Measurements from ENCODE around the gene PRKCA.

PRKCA gene

DNA sequence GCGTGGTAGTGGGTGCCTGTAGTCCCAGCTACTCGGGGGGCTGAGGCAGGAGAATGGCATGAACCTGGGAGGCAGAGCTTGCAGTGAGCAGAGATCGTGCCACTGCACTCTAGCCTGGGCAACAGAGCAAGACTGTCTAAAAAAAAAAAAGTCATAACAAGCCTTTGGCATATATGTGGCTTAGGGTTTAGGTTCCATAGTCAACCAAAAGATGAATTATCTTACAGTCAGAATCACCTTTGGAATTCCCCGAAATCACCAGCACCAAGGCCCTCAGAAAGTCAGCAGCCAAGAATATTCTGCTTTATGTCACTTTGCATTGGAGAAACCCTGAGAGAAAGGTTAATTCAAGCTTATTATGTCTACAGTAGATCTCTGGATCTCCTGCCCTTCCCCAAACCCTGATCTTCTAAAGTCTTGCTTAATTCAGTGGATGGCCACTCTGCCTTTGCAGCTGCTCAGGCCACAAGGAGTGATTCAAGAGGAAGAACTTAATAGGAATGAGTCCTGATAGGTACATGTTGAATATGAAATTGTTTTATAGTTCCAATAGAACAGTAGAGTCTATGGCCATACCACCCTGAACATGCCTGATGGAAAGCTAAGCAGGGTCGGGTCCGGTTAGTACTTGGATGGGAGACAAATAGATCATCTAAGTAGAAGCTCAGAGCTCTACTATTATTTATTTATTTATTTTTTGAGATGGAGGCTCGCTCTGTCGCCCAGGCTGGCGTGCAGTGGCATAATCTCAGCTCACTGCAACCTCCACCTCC is 336.5 kb downstream of the PRKCA start:
- Histone ChIP-seq H4K20me1 (ENCODE audit: insufficient read depth) (no peaks in the 10 kb centered on the region), H3K27me3 (ENCODE audit: insufficient read depth, low read depth) (no peaks in the 10 kb centered on the region), H3K27ac (no peak overlapping the region), H2AFZ (ENCODE audit: low read depth) (no peak overlapping the region), H3K9ac (no peak overlapping the region), H3K79me2 (ENCODE audit: insufficient read depth, low read depth) (no peaks in the 10 kb centered on the region), H3K4me2 (no peak overlapping the region), H3K4me1 (ENCODE audit: low read depth, poor library complexity, severe bottlenecking) (no peaks in the 10 kb centered on the region), H3K36me3 (ENCODE audit: insufficient read depth) (no peaks in the 10 kb centered on the region), H3K4me3 (IDR thresholded peaks at IDR 0.05; ENCODE audit: insufficient read depth, low read depth, low read length) (no peak overlapping the region)
- TF ChIP-seq, protein P1, sequence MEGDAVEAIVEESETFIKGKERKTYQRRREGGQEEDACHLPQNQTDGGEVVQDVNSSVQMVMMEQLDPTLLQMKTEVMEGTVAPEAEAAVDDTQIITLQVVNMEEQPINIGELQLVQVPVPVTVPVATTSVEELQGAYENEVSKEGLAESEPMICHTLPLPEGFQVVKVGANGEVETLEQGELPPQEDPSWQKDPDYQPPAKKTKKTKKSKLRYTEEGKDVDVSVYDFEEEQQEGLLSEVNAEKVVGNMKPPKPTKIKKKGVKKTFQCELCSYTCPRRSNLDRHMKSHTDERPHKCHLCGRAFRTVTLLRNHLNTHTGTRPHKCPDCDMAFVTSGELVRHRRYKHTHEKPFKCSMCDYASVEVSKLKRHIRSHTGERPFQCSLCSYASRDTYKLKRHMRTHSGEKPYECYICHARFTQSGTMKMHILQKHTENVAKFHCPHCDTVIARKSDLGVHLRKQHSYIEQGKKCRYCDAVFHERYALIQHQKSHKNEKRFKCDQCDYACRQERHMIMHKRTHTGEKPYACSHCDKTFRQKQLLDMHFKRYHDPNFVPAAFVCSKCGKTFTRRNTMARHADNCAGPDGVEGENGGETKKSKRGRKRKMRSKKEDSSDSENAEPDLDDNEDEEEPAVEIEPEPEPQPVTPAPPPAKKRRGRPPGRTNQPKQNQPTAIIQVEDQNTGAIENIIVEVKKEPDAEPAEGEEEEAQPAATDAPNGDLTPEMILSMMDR (conservative IDR thresholded peaks at IDR 0.05; ENCODE audit: low read depth, low read length), result no peak

DNA sequence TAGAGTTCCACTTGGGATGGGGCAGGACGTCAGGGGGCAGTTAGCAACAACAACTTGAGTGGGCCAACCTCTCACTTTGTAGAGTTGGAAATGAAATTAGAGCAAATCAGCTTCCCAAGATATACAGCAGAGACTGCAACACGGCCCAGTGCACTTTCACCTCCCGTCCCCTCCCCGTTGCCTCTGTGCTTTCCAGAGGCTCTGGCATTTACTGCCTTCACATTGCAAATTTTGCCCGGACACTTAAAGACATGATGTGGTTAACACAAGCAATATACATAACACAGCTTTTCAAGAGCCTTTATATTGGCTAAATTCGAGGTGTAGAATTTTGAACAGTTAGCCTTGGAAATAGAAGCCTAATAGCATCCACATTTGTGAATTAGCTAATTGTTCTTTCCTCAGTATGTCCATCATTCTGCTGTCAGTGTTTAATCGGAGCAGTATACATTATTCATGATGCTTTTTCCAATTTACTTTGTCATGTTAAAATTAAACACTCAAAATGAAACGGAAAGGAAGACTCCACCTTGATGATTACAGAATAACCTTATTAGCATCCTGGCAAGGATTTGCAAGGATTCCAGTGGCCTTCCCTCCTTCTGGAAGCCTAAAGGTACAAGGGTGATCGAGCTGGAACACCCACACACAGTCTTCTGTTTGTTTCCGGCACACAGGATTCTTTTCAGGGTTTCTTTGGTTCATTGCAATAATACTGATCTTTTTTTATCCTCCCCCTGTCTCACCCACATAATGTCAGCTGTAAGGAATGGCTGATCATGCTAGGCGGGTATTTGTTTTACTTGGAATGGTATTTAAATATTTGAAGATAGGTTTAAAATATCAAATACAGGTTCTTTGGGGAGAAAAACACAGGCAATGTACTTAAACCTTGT is 341.6 kb downstream of the PRKCA start:
- no peaks in the 10 kb centered on the region for H3K79me2 ChIP-seq (ENCODE audit: insufficient read depth, low read depth)
- no peak overlapping the region for H3K27ac ChIP-seq
- no peaks in the 10 kb centered on the region for H3K27me3 ChIP-seq (ENCODE audit: insufficient read depth, low read depth)
- H4K20me1 ChIP-seq (ENCODE audit: insufficient read depth), result no peaks in the 10 kb centered on the region
- H3K4me2 ChIP-seq, result no peak overlapping the region
- no peak overlapping the region for H2AFZ ChIP-seq (ENCODE audit: low read depth)
- TF ChIP-seq, protein P1 (conservative IDR thresholded peaks at IDR 0.05; ENCODE audit: low read depth, low read length), result no peak
- H3K36me3 ChIP-seq (ENCODE audit: insufficient read depth), result no peaks in the 10 kb centered on the region
- H3K4me1 ChIP-seq (ENCODE audit: low read depth, poor library complexity, severe bottlenecking), result no peaks in the 10 kb centered on the region
- H3K9ac ChIP-seq, result no peak overlapping the region
- H3K4me3 ChIP-seq (IDR thresholded peaks at IDR 0.05; ENCODE audit: insufficient read depth, low read depth, low read length), result no peak overlapping the region

DNA sequence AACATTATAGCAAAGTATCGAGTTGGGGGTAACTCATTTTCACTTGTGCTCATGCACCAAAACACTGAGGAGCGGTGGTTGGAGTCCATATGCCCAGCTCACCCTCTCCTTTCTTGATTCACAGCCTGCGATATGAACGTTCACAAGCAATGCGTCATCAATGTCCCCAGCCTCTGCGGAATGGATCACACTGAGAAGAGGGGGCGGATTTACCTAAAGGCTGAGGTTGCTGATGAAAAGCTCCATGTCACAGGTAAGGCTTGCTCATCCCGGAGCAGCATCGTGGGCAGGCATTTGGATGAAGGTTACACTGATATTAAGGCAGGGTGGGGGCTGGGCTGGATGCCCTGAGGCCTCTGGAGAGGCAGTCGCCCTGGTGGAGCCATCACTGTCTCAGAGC is 342.8 kb downstream of the PRKCA start:
- no peaks in the 10 kb centered on the region for H3K36me3 ChIP-seq (ENCODE audit: insufficient read depth)

DNA sequence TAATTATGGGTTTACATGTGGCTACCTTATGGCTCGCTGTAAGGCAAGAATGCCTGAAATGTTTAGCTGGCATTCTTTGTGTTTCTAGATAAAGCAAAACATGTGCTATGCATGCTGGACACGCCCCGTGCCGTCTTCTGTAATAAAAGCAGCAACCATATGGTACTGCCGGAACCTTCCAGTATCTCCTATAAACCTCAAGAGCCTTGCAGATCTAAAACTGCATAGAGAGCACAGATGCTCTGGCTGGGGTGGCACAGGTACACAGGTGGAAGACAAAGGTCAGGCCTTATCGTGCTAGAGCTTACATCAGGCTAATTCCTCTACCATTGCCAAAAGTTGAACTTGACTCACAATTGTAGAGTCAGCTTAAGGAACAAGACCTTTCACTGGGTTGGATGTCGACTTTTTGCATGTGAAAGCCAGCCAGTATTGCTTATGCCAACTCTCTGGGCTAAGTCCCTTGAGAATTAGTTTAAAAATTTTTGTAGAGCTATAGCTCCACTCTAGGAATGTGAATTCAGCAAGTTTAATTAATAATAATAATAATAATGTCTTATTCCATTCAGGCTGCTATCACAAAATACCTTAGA is 345.1 kb downstream of the PRKCA start:
- H3K9ac ChIP-seq, result no peak overlapping the region
- no peak overlapping the region for H3K27ac ChIP-seq
- H3K4me1 ChIP-seq (ENCODE audit: low read depth, poor library complexity, severe bottlenecking), result no peaks in the 10 kb centered on the region
- no peaks in the 10 kb centered on the region for H4K20me1 ChIP-seq (ENCODE audit: insufficient read depth)
- no peak overlapping the region for H3K4me2 ChIP-seq
- H3K27me3 ChIP-seq (ENCODE audit: insufficient read depth, low read depth), result no peaks in the 10 kb centered on the region
- TF ChIP-seq, protein P1 (conservative IDR thresholded peaks at IDR 0.05; ENCODE audit: low read depth, low read length), result no peak
- H3K4me3 ChIP-seq (IDR thresholded peaks at IDR 0.05; ENCODE audit: insufficient read depth, low read depth, low read length), result no peak overlapping the region
- H3K79me2 ChIP-seq (ENCODE audit: insufficient read depth, low read depth), result no peaks in the 10 kb centered on the region
- H3K36me3 ChIP-seq (ENCODE audit: insufficient read depth), result no peaks in the 10 kb centered on the region
- no peak overlapping the region for H2AFZ ChIP-seq (ENCODE audit: low read depth)

More for the DNA sequence above, 342.8 kb downstream of the PRKCA start:
- Histone ChIP-seq H2AFZ (ENCODE audit: low read depth) (no peak overlapping the region), H3K4me1 (ENCODE audit: low read depth, poor library complexity, severe bottlenecking) (no peaks in the 10 kb centered on the region), H3K9ac (no peak overlapping the region), H3K4me3 (IDR thresholded peaks at IDR 0.05; ENCODE audit: insufficient read depth, low read depth, low read length) (no peak overlapping the region), H3K27ac (no peak overlapping the region), H3K4me2 (no peak overlapping the region), H3K79me2 (ENCODE audit: insufficient read depth, low read depth) (no peaks in the 10 kb centered on the region), H3K27me3 (ENCODE audit: insufficient read depth, low read depth) (no peaks in the 10 kb centered on the region), H4K20me1 (ENCODE audit: insufficient read depth) (no peaks in the 10 kb centered on the region)
- TF ChIP-seq, protein P1 (conservative IDR thresholded peaks at IDR 0.05; ENCODE audit: low read depth, low read length), result no peak
